Activated T-cell treated with anti-CD3 and anti-CD28 coated beads for 1 hour (primary cell): Measurements from ENCODE around the gene HOXB13.
"Not testable (repeated sequence)": the region's sequence is repeated elsewhere in the genome, so short reads cannot be mapped to it uniquely, and the experiment has no call there.

Source experiments
- DNase-seq: peaks from one replicate; pipeline ENCODE4 v3.0.0-alpha.2; 2020; ENCODE audit warnings: low read depth

The HOXB13 gene

DNA sequence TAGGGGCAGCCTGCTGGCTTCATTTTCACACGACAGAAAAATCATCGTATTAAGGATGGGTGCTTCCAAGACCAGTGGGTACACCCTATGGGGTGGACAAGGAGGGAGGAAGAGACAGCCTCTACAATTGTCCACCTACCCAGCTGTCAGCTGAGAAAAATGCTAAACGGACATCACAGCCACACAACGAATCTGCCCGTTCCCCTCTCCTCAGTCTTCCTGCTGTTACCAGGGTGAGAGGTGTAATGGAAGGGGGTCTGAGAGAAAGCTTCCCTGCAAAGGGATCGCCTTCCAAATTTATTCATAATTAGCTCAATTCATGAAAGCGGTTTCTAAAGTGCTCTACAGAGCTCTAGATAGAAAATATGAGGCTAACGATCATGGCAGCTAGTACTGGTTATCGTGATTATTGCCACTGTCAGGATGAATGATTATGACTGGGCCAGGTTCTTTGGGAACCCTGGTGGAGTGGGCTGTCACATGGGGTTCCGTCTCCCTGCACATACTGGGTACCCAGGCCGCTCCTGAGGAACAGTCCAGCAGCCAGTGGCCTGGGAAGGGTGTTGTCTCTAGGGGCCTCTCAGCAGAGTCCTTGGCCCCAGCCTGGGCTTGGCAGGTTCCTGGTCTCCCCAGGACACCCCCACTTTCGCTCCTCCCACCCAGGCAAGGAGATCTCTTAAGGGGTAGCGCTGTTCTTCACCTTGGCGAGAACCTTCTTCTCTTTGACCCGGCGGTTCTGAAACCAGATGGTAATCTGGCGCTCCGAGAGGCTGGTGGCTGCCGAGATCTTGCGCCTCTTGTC is 2.2 kb downstream of the HOXB13 start:
- DNase-seq, result no peak

DNA sequence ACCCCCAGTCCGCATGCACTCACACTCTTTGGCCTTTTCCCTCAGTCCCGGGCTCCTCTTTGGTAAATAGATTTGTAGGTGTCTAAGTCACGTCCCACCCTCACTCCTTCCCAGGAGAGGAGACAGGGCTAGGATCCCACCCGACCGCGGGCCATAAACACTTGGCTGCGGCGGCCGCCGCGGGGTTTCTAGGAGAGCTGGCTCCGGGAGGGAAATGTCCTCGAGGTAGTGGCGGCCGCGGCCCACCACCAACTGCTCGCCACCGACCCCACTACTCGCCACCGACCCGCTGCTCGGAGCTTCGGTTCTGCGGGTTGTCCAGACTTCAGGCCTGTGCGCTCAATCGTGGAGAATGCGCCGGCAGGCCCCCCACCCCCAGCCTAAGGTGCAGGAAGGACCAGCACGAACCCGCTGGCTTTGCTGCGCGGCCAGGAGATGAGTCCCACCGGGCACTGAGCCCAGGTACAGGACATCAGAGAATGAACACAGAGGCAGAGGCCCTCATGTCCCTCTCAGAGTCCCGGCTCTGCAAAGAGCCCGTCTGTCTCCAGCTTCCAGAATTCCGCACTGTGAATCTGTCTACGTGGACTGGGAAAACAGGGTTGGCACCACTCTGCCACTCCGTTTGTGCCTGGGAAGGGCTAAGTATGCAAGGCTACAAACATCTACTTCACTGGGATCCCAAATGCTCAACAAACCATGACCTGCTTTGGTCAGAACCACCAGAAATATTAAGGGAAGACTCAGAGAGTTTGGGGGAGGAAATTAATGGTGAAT is 3.1 kb downstream of the HOXB13 start:
- DNase-seq, result no peak

DNA sequence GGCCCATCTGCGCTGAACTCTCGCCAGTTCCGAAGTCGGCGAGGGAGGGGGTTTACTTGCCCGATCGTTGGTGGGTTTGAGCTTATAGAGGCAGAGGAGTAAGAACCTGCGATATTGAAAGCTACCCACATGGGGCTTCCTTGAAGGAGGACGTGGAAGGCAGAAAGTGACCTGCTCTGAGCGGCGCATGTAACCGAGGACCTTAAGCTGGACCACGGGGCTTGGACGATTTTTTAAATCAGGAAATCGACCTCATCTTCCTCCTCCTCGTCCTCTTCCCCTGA is 3.6 kb downstream of the HOXB13 start:
- no peak for DNase-seq

DNA sequence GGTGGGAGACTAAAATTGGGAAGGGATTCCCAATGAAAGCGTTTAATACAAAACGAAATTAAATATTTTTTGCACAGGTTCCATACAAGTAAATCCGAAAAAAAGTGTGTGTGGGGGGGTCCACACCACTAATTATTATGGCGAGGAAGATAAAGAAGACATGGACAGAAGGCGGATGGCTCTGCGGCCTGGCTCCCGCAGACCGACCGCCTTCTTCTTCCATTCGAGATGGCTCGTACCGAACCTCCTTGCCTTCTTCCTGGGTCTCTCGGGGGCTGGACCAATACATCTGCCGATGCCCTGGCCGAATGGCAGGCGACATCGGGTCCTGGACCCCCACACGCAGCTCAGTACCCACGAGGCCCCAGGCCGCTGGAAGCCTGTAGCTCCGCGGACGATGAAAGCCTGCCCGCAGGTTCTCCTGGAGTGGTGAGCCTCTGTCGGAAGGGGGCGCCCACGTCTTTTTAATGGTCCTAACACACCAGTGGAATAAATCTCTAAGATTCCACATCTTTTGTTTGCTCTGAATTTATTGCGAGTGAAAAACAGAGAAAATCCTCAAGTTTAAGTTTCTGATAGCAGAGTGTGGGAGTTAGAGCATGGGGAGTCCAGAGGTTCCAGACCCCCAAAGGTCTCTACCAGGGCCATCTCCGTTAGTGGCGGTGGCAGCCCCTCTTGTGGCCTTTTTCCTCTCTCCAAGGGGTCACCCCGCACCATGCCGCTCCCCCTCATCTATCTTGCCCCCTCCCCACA is 4.1 kb downstream of the HOXB13 start:
- DNase-seq, result peak; percentile 80

DNA sequence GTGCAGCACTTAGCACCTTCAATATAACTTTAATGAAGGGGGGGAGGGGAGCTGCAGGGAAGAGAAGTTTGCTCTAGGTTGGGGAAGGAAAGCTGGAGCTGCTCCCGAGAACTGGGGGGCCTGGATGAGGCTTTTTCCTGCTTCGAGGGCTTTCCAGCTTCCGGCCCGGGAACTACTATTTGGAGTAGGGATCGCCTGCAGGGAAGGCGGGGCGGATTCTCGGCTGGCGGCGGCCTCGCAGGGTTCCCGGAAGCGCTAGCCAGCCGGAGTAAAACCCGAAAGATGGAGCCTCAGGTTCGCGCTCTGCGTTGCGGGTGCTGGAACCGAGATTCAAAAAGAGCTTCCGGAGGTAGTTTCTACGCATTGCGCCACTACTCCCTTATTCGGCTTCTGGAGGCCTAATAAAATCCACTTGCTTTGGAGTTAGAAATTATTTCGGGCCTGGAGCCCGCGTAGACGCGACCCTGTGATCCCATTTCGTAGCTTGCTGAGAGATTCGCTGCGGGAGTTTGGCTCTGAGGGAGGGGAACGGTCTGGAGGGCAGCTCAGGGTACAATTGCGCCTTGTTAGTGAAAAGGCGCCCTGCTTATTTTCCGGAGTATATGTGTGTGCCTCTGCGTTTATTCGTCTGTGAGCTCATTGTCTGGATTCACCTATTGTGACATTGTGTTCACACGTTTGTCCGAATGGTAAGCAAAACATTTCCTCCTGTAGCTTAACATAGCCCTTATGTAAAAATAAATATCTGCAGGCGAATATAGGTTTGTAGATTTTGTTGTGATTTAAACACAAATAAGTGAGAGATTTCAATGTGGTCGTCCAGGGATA is 4.9 kb downstream of the HOXB13 start:
- no peak for DNase-seq

DNA sequence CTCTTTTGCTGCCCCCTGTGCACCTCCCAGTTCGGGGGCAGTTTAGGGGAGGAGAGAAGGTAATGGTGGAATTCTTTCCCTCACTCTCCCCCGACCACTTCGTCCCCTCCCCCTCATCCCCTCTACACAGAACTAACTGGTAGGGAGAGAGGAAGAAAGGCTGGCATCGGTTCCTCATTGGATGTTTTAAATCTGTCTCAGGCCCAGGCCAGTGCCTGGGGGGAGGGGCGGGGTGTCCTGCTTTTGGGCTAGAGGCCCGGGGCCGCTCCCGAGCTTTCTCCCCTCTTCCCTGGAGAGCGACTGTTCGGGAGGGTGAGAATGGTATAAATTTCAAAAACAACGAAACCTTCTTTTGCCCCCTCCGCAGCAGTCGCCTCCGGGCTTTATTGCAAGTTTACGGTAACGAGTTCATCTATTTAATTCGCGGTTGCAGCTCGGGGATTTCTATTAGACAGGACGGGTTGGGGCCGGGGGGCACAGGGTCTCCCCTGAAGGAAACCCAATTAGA is 5.6 kb downstream of the HOXB13 start, which contains the start of gene PRAC2:
TSS of gene PRAC2 (plus strand) at position 271 of the 508 bp plus-strand sequence. CDS start 1,226 bp downstream, outside the sequence.
- no peak for DNase-seq

DNA sequence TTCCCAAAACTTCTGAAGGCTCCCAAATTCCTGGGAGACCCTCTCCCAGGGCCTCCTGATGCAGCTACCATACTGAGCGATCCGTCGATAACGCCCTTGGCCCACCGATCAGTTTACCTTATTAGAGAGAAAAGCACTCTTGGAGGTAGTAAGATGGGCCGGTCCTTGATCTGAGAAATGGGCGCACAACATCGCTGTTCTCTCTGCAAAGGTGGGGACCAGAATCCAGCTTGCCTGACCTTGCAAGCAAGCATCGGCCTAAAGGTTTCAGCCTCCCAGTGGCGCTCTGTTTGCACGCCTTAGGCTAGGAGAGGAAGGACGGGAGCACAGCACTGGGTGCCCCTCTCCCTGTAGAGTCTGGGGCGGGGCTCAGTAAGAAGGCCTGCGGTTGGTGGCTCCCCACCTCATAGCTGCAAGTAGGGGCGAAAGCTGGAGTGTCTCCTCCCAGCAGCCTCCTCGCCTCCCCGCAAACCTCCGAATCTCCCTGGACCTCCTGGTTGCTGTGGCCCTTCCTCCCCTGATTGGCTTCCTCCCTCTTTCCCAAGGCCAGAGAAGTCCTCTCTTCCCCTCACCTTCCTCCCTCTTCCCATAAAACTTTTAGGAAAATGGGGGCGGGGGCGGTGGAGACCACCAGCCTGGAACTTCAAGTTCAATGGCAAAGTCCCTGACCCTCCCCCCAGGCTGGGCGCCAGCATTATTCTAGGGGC is 6.2 kb downstream of the HOXB13 start, which contains the start of gene PRAC1:
TSS of gene PRAC1 (minus strand) at position 318 of the 707 bp plus-strand sequence. CDS start at position 192, 126 bp downstream.
- no peak for DNase-seq

DNA sequence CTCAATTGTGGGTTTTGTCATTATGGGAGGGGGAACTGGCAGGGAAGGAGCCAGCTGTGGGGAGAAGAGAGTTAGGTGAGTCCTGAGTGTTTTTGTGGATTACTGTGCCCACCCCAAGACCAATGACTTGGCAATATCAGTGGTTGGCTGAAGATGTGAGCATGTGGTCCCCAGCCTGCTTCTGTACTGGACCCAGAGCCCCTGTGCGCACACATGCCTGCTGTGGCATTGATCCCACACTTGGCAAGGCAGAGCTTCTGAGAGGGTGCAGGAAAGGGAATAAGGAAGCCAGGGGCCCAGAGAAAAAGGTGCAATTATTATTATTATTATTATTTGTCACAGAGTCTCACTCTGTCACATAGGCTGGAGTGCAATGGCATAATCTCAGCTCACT is 7.5 kb downstream of the HOXB13 start:
- DNase-seq, result no peak

DNA sequence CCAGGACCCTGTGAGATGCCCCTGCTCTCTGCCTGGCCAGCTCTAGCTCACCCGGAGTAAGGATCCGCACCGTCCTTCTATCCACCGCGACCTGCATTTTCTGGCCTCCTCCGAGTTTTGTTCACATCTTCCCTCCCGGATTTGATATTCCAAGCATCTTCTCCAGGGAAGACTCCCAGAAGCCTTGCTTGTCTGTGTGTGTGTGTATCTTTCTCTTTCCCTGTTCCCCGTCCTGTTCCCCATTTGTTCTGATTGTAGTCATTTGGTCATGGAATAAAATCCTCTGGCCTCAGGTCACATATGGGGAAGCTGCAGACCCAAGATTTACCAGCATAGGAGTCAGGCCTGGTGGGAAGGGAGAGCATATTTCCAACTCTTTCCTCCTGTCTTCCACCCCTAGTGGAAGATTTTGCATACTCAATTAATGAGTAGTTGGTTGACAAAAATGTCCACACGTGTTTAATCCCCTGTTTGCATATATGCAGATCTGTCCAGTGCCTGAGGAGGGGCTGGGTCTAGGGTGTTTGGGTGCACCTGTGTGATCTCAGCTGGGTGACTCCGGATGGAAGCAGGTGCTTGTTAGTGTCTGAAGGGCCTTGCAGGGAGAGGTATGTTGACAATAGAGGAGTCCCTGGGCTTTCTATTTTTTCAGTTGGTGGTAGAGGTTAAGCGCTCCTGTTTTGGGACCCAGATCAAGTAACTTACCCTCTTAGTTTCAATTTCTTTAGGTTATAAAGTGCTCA is 8.1 kb downstream of the HOXB13 start:
- DNase-seq, result no peak

DNA sequence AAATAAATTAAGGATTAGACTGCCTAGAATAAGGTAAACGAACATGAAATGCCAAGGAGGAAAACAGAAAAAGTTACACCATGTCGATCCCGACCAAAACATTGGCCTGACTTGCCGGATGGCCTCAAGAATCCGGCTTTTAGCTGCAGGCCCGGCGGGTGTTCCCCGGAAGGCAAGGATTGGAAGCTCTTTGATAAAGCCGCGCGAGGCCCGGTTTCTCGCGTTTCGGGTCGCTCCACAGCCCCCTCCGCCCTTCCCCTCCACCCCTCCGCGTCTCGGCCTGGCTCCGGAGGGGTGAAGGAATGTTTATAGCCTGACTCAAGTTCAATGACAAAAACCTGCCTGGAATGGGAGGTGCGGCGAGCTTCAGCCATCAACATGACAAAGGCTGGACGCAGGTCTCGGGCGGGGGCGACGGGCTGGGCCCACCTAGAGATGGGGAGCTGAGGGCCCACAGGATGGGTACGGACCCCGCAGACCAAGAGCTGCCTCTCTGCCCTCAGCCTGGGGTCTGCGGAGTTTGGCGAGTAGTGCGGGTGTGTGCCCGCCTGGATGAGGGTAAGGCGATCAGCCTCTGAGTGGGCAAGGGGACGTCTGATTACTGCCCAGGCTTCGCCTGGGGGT is 8.8 kb downstream of the HOXB13 start:
- no peak for DNase-seq

DNA sequence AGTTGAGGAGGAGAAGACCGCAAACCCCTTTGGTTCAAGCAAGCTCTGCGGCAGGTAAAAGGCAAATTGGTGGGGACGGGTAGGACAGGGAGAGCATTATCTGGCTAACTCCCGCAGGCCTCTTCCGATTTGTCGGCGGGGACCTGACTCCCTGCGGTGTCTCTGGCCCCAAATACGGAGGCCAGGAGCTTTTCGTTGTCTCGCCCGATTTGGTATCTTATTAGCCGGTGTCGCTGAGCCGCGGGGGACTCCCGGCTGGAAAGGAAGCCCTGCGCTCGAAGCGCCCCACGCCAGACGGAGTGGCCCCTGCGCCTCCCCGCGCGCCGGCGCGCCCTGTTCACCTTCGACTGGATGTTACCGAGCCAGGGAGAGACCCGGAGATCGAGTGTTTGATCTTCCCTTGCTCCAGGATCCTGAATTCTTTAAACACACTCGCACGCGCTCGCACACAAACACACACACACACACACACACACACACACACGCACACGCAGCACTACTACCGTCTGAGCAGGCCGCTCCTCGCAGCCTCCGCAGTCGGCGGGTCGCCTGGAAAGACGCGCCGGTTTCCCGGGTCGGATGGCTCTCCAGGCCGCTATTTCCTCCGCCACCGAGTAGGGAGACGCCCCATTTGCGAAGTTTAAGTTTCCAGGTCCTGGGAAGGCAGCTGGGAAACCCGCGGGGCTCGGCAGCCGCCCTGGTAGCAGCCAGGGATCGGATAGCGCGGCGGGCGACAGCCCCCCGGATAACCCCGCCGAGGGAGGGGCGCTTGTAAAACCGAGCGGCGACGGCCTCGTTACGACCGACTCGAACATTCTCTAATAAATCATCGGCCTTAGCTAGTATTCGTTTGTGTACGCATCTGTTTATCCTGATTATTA is 9.5 kb downstream of the HOXB13 start:
- no peak for DNase-seq

DNA sequence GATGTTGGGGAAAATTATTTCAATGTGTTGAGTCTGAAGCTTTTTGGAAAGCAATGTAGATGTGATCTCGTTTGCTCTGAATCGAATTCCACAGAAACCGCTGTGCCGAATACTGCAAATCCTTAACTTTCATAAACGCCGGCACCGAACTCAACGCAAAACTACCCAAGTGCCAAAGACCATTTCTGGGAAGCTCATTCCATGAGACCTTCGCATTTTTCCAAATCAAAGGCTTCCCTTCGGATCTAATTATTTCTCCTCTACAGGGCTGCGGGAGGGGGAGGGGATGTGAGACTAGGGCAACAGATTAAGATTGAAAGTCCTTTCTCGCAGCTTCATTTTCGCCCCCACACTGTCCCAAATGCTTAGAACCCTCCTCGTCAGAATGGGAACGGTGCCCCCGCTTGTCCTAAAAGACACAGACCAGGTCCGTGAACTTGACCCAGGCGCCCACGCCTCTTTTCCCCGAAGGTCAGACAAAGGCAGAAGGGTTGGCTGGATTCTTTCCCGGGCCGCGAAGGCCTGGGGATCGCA is 10.3 kb downstream of the HOXB13 start:
- no peak for DNase-seq

DNA sequence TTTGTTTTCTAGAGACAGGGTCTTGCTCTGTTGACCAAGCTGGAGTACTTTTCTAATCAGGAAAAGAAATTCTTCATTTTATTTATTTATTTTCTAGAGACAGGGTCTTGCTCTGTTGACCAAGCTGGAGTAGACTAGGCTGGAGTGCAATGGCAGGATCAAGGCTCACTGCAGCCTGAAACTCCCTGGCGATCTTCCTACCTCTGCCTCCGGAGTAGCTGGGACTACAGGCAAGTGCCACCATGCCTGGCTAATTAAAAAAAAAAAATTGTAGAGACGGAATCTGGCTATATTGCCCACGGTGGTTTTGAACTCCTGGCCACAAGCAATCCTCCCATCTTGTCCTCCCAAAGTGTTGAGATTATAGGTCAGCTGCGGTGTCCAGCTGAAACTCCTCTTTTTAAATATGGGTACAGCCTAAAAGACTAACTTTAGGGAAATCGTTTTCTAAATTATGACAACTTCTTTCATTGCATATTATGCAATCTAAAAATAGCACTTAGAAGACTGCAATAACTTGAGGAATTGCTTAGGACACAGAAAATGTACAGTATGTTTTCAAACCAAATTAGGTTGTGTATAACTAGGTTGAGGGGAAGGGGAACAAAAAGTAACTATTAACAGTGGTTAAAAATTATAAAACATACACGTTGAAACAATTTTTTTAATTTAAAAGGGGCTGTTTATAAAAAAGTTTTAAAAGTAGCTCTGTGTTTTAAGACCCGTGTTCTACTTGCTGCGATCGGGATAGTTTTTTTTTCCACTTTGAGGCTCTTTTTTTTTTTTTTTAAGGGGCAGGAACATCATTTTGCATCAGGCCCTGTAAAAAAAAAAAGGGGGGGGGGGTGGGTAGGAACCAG is 11.0 kb downstream of the HOXB13 start:
- no peak for DNase-seq

DNA sequence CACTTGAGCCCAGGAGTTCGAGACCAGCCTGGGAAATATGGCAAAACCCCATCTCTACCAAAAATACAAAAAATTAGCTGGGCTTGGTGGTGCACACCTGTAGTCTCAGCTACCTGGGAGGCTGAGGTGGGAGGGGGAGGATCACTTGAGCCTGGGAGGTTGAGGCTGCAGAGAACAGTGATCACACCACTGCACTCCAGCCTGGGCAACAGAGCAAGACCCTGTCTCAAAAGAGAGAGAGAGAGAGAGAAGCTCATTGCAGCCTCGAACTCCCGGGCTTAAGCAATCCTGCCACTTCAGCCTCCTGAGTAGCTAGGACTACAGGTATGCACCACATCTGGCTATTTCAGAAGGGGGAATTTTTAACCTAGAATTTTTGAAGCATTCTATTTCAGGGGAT is 12.0 kb downstream of the HOXB13 start:
- DNase-seq, result not testable (repeated sequence)

DNA sequence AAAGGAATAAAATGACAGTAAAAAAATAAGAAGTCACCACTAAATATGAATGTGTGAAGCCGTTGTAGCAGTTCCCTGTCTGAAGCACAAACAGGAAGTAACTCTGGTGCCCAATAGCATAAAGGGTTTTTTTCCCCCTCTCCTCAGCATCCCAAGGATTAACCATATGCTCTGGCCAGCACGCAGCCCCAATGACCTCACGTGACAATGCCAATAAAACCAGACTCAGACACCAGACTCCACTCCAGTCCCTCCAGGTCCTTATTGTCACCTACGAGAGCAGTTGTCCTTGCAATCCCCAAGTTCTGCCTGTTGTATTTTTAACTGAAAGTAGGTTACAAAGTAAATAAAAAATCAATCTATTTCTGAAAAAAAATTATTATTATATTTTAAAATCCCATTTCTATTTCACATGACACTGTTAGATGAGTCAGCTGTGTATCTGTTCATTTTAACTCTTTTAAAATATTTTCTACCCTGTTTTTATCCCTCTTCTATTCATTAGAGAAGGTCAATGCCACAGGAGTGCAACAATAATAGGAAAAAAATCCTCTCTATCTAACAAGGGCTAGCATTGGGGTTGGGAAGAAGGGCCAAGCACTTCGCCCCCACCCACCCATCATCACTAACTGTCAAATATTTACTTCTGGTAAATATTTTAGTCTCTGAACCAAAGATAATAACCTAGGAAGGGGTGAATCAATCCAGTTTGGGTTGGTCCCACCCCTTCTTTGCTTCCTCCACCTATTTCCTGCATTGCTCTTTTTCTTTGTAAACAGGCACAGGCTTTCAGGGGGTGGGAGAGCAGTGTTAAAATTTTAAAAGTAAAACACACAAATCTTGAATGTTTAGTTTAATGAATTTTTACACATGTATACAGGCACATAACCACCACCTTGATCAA is 12.8 kb downstream of the HOXB13 start:
- no peak for DNase-seq

DNA sequence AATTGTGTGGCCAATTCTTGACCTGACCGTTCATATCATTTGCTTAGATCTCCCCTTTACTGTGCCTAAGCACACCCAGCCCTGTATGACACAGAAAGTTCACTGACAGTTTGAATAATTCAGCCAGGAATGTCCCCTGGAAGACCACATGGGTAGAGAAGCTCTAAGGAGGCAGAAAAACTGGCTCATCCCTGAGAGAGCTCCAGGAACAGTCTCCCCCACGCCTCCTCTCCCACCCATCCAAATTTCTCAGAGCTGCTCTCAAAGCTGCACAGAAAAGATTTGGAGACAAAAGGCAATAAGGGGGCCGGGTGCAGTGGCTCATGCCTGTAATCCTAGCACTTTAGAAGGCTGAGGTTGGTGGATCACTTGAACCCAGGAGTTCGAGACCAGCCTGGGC is 17.4 kb downstream of the HOXB13 start:
- DNase-seq, result no peak
